GM19324 (cell line): Measurements from ENCODE around the gene CD38.

Experiments used
- ATAC-seq: cut with Tn5 transposase; IDR thresholded peaks from one replicate; pipeline ENCODE4 v1.9.1; 2021; ENCODE audit warnings: mild to moderate bottlenecking, moderate library complexity; ENCODE audit not compliant: unreplicated experiment, low FRiP score

The CD38 gene

DNA sequence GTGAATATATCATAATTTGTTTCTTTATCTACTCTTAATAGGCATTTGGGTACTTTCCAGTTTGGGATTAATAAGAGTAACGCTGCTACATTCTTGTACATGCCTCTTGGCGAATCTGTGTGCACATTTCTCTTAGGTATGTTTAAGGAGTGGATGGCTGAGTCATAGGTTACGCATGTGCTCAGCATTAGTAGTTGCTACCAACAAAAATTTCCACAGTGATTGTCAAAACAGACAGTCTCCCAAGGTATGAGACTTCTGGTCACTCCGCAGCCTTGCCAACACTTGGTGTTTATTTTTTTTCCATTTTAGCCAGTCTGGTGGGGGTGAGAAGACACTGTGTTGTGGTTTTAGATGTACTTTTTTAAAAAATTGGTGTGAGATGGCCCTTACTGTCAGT lies 115.8 kb downstream of the CD38 start:
- no peak for ATAC-seq

DNA sequence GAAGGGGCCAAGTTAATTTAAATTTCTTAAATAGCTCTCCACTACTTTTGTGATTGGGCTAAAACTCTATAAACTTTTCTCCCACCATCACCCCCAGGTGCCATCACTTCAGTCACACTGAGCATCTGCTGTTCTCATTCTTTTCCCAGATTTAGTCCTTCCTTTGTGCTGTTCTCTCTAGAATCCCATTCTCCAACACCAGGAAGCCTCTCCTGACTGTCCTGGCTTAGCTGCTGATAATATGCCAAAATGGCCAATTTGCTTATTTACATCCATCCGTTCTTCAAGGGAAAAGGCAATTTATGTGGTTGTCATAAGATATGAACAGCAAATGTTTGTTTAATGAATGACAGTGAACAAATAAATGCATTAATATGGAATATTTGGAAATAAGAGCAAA lies 116.3 kb downstream of the CD38 start:
- ATAC-seq: no peak

DNA sequence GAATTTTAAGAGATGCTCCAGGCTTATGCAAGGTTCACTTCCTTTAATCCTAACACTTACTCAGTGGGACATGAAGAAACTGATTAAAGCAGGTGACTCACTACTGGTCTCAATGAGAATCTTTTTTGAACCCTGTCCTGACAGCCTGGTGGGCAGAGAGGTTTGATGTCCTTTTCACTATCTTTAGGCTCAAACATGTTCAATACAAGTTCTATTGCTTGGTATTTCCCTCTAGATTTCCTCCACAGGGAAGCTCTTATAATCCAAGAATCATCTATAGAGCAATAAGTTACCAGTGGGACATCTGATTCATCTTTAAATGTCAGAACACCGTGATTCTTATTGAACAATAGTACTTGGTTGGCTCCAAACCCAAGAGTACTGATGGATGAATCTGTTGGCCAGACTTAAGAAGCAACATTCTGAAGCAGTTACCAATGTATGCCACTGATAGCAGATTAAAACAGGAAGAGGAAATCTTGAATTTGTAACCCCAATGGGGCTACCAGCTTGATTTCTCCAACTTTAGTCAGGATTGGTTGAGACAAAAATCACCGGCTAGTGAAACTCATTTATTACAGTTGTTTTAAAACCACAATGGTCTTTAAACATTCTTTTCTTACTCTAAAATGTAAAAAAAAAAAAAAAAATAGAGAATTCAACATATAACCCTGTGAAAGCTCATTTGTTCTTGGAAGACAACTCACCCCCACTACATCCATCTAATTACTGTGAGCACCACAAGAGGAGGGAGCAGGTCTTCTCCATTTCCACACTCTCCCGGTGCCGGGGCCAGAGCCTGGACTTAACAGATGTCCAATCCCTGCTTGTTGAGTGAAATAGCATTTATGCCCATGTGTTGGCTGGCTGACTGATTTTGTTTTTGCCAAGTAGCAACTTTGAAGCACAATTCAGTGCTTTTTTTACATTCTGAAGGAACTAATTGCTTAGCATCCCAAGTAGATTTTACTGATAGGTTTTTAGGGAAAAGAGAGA lies 117.1 kb downstream of the CD38 start:
- no peak for ATAC-seq

DNA sequence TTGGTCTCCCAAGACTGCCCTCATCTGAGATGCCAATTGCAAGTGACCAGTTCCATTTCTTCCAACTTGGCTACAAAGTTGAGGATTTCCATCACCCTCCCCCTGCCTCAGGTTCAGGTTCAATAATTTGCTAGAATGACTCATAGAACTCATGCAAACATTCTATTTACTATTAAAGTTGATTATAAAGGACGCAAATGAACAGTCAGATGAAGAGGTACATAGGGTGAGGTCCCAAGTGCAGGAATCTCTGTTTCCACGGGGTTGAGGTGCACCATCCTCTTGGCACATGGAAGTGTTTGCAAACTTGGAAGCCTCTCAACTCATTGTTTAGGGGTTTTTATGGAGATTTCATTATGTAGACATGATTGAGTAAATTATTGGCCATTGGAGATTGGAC lies 119.4 kb downstream of the CD38 start:
- no peak for ATAC-seq

DNA sequence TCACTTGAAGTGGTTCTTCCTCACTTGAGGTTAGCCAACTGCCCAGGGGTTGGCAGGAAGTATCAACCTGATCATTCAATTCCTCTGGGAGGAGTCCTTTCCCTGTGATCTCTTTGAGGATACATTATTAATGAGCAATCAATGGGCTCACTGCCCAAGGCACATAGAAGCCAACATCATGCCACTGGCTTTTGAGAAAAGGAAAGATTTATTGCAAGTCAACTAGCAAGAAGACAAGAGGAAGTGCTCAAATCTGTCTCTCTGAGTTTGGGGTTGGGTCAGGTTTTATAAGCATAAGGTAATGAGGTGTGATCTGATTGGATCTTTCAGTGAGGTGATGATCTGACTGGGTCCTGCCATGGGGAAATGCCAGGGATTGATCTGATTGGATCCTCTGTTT lies 120.8 kb downstream of the CD38 start:
- no peak for ATAC-seq

DNA sequence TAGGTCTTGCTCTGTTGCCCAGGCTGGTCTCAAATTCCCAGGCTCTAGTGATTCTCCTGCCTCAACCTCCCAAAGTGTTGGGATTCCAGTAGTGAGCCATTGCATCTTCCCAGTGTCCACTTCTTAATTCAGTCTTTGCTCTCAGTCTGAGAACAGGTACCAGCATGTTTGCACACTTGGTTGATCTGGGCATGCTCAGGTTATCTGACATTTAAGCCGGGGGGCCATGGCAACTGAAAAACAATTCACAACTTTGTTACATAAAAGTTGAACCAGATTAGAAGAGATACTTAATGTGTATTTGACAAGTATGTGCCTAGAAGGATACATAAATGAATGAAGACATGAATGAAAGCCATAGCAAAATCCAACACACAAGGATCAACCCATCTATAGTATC lies 121.4 kb downstream of the CD38 start:
- ATAC-seq: no peak

DNA sequence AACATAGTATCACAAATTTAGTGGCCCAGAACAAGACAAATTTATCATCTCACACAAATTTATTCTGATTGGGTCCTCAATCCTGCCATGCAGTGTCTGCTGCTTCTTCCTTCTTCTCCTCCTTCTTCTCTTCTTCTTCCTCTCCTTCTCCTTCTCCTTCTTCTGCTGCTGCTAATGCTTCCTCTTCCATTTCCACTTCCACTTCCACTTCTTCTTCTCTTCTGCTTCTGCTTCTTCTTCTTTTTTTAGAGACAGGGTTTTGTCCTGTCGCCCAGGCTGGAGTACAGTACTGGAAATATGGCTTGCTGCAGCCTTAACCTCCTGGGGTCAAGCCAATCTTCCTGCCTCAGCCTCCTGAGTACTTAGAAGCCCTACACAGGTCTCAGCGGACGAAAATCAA lies 122.9 kb downstream of the CD38 start:
- no peak for ATAC-seq

DNA sequence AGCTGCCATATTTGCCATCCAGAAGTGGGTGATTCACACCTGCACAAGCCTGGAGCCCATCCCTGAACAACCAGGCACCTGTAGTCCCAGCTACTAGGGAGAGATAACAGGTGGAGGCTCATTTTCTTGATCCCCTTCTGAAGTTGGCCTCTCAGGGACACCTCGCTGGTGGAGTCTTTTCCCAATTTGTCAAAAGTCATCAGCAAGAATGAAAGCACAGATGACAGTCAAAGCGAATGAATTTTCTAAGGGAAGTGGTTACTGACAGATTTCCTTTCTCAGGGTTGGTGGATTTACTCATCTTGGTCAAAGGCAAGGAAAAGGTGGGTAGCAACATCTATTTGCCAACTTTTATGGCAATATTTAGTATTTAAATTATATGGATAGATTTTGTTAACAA lies 123.9 kb downstream of the CD38 start:
- no peak for ATAC-seq

DNA sequence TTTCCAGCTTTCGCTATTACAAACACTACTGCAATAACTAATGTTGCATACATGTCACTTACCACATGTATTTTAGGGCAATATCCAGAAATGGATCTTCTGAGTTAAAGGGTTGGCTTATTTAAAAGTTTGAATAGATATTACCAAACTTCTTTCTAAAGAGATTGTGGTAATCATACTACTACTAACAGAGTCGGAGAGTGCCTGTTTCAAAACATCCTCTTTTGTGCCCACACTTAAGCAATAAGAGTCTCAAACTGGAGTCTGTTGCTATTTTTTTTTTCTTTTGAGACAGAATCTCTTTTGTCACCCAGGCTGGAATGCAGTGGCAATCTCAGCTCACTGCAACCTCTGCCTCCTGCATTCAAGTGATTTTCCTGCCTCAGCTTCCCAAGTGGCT lies 124.6 kb downstream of the CD38 start:
- no peak for ATAC-seq
